ENCODE data around the gene WFDC1.

DNA sequence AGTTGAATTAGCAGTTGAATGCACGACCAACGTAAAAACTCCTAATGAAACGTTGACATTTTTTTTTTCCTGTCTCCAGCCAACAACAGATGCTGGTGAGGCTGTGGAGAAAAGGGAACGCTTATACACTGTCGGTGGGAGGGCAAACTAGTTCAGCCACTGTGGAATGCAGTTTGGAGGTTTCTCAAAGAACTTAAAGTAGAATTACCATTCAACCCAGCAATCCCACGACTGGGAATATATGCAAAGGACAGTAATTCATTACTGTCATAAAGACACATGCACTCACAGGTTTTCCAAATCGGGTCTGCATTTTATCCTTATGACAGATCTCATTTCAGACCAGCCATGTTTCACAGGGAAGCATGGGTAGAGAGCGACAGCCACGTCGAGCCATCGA lies 3.5 kb upstream of the WFDC1 start:
- TF ChIP-seq, protein P1, sequence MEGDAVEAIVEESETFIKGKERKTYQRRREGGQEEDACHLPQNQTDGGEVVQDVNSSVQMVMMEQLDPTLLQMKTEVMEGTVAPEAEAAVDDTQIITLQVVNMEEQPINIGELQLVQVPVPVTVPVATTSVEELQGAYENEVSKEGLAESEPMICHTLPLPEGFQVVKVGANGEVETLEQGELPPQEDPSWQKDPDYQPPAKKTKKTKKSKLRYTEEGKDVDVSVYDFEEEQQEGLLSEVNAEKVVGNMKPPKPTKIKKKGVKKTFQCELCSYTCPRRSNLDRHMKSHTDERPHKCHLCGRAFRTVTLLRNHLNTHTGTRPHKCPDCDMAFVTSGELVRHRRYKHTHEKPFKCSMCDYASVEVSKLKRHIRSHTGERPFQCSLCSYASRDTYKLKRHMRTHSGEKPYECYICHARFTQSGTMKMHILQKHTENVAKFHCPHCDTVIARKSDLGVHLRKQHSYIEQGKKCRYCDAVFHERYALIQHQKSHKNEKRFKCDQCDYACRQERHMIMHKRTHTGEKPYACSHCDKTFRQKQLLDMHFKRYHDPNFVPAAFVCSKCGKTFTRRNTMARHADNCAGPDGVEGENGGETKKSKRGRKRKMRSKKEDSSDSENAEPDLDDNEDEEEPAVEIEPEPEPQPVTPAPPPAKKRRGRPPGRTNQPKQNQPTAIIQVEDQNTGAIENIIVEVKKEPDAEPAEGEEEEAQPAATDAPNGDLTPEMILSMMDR (IDR thresholded peaks at IDR 0.05), result no peak
- TF ChIP-seq FOXJ3 (CRISPR knock-in tag; IDR thresholded peaks at IDR 0.05) (no peak), RFX5 (IDR thresholded peaks at IDR 0.05; ENCODE audit: low read length) (no peak), YY1 (IDR thresholded peaks at IDR 0.05; ENCODE audit: low read depth) (no peak), FOXM1 (IDR thresholded peaks at IDR 0.05; ENCODE audit: low read depth) (no peak), RAD21 (IDR thresholded peaks at IDR 0.05; ENCODE audit: low read length) (no peak), SMC3 (IDR thresholded peaks at IDR 0.05; ENCODE audit: low read depth, low read length) (no peak)
